ENCODE measurements around the gene INF2. TPM values are rescaled to one million over a fixed set of nuclear protein-coding genes. Genes with fewer than 3 reads are reported as not detected.

Gene INF2
- total RNA-seq, 1 experiment from 2014 or later = 58.3 TPM

GRCh38 chr14:104696671-104697316, 7.4 kb downstream of the INF2 start:
- H3K9ac ChIP-seq (ENCODE audit: extremely low read depth, insufficient read length, low read length) = no peak overlapping the region
- H2AFZ ChIP-seq (ENCODE audit: low read length) = no peak overlapping the region
- Mint-ChIP-seq H3K27ac (no peak overlapping the region), H3K36me3 (ENCODE audit: insufficient read depth in 1 of 3, low read depth in 3 of 3) (peaks cover 4 to 10% (median 9%) of the 10 kb centered on the region in 3 experiments; a peak in 6 of 7 replicates), H3K9me3 (no peaks in the 10 kb centered on the region), H3K4me3 (no peak overlapping the region), H3K27me3 (ENCODE audit: low read depth) (no peaks in the 10 kb centered on the region), H3K4me1 (peaks cover 25 to 42% of the 10 kb centered on the region in 2 experiments)
- H2AK5ac ChIP-seq (ENCODE audit: insufficient read length, low read length) = no peak overlapping the region
- H3K23me2 ChIP-seq (ENCODE audit: insufficient read length, low read depth, low read length, poor library complexity, severe bottlenecking) = no peaks in the 10 kb centered on the region
- H3K79me2 ChIP-seq (ENCODE audit: insufficient read depth, low read length) = peaks cover 2% of the 10 kb centered on the region; the same call in 1 of the 2 replicates
- no peaks in the 10 kb centered on the region for H3K27me3 ChIP-seq (ENCODE audit: insufficient read depth, low read length)
- no peaks in the 10 kb centered on the region for H3K9me3 ChIP-seq (ENCODE audit: control insufficient read depth, low read depth, low read length)
- no peak overlapping the region for H2BK12ac ChIP-seq (ENCODE audit: insufficient read length, low read depth, low read length)
- H2BK120ac ChIP-seq (ENCODE audit: low read depth, low read length, poor library complexity, severe bottlenecking) = no peak overlapping the region
- no peak overlapping the region for H4K91ac ChIP-seq (ENCODE audit: insufficient read length, low read depth, low read length)
- no peak overlapping the region for H4K8ac ChIP-seq (replicated peaks; ENCODE audit: insufficient read length, low read depth, low read length)
- no peak for TF ChIP-seq CTCF (conservative IDR thresholded peaks at IDR 0.05)
- no peak overlapping the region for H2BK20ac ChIP-seq (ENCODE audit: low read depth, low read length, poor library complexity, severe bottlenecking)
- no peak overlapping the region for H3K18ac ChIP-seq (ENCODE audit: insufficient read length, low read depth, low read length)
- no peaks in the 10 kb centered on the region for H3K79me1 ChIP-seq (ENCODE audit: insufficient read depth, low read depth, low read length, poor library complexity, severe bottlenecking)
- peak overlapping the region; percentile 20; the same call in 1 of the 2 replicates for H3K14ac ChIP-seq (ENCODE audit: insufficient read depth, low read length)
- H3K23ac ChIP-seq (ENCODE audit: insufficient read length, low read depth, low read length) = no peak overlapping the region
- DNase-seq = no peak
- no peak overlapping the region for H2BK5ac ChIP-seq (ENCODE audit: insufficient read length, low read length)
- H3K56ac ChIP-seq (ENCODE audit: insufficient read length, low read depth, low read length) = no peak overlapping the region
- H3K27ac ChIP-seq (ENCODE audit: insufficient read length, low read depth, low read length) = no peak overlapping the region
- no peak overlapping the region for H3K4ac ChIP-seq (ENCODE audit: low read depth, low read length)
- H3K4me2 ChIP-seq (ENCODE audit: insufficient read depth, insufficient read length, low read length) = no peak overlapping the region
- WGBS (ENCODE audit: extremely low coverage, insufficient read length, low lambda C conversion rate) = no CpG with 5 or more reads among the region's 14 CpGs
- H3T11ph ChIP-seq (ENCODE audit: low read length) = no peak overlapping the region
- H2BK15ac ChIP-seq (ENCODE audit: low read depth, low read length) = no peak overlapping the region
- H4K20me1 ChIP-seq (ENCODE audit: control insufficient read depth, insufficient read depth, insufficient read length) = no peaks in the 10 kb centered on the region
- H3K4me1 ChIP-seq (ENCODE audit: insufficient read depth, low read length) = peaks cover 4% of the 10 kb centered on the region; the same call in 1 of the 2 replicates
- H4K5ac ChIP-seq (ENCODE audit: insufficient read length, low read depth, low read length) = no peak overlapping the region

Measured in H9 (cell line).